Mesendoderm (in vitro differentiated cells): ENCODE results near the gene ITGB7.

Experiments used
- DNase-seq: peaks from one replicate; pipeline ENCODE4 v3.0.0; 2013
- H2AK5ac ChIP-seq: 2 replicates; pipeline ENCODE4 v1.6.1; 2013; ENCODE audit warnings: low read length, inconsistent platforms
- H2BK120ac ChIP-seq: 2 replicates; pipeline ENCODE4 v1.6.1; 2013; ENCODE audit warnings: low read depth, mild to moderate bottlenecking, low read length, moderate library complexity, mixed read lengths
- H2BK15ac ChIP-seq: replicated peaks from 2 replicates; pipeline ENCODE4 v1.6.1; 2013; ENCODE audit warnings: low read depth, mild to moderate bottlenecking, moderate library complexity
- H2BK5ac ChIP-seq: 2 replicates; pipeline ENCODE4 v1.6.1; 2013; ENCODE audit warnings: low read length, inconsistent platforms
- H3K18ac ChIP-seq: 2 replicates; pipeline ENCODE4 v1.6.1; 2013; ENCODE audit warnings: mild to moderate bottlenecking, low read length, mixed read lengths
- H3K23ac ChIP-seq: one replicate; pipeline ENCODE4 v1.6.1; 2013; ENCODE audit warnings: low read length
- H3K27ac ChIP-seq: 2 replicates; pipeline ENCODE4 v1.5.1; 2013; ENCODE audit warnings: low read depth, mild to moderate bottlenecking, inconsistent platforms, low read length, moderate library complexity
- H3K27me3 ChIP-seq: 2 replicates; pipeline ENCODE4 v1.6.1; 2013; ENCODE audit warnings: low read length, control low read depth, mild to moderate bottlenecking, inconsistent platforms; ENCODE audit not compliant: insufficient read depth, poor library complexity
- H3K36me3 ChIP-seq: 2 replicates; pipeline ENCODE4 v1.6.1; 2013; ENCODE audit warnings: low read length, inconsistent platforms; ENCODE audit not compliant: control insufficient read depth, insufficient read depth
- H3K4ac ChIP-seq: one replicate; pipeline ENCODE4 v1.6.1; 2013; ENCODE audit warnings: low read depth, mild to moderate bottlenecking, low read length, moderate library complexity
- H3K4me1 ChIP-seq: 2 replicates; pipeline ENCODE4 v1.6.1; 2013; ENCODE audit warnings: low read depth, low read length, inconsistent platforms; ENCODE audit not compliant: control insufficient read depth
- H3K4me2 ChIP-seq: 2 replicates; pipeline ENCODE4 v1.6.1; 2013; ENCODE audit warnings: low read length
- H3K4me3 ChIP-seq: 2 replicates; pipeline ENCODE4 v1.5.1; 2013; ENCODE audit warnings: mild to moderate bottlenecking, low read length
- H3K56ac ChIP-seq: one replicate; pipeline ENCODE4 v1.6.1; 2013; ENCODE audit warnings: low read length
- H3K79me1 ChIP-seq: 2 replicates; pipeline ENCODE4 v1.6.1; 2013; ENCODE audit warnings: low read length, inconsistent platforms
- H3K79me2 ChIP-seq: 2 replicates; pipeline ENCODE4 v1.6.1; 2013; ENCODE audit warnings: mild to moderate bottlenecking, low read length; ENCODE audit not compliant: control insufficient read depth, insufficient read depth
- H3K9ac ChIP-seq: 2 replicates; pipeline ENCODE4 v1.6.1; 2013; ENCODE audit warnings: low read length, inconsistent platforms
- H4K5ac ChIP-seq: one replicate; pipeline ENCODE4 v1.6.1; 2013; ENCODE audit warnings: low read length
- H4K8ac ChIP-seq: one replicate; pipeline ENCODE4 v1.6.1; 2013; ENCODE audit warnings: low read depth, mild to moderate bottlenecking, control low read depth, low read length, moderate library complexity
- WGBS: extraction: QIAGEN DNeasy Blood & Tissue Kit; methylation state at CpG from one replicate; pipeline ENCODE4 v1.1.7; 2013; ENCODE audit warnings: low lambda C conversion rate, missing lambda C conversion rate; ENCODE audit not compliant: insufficient coverage; ENCODE audit errors: extremely low coverage; 5-methylcytosine and 5-hydroxymethylcytosine counted together

Gene ITGB7

DNA sequence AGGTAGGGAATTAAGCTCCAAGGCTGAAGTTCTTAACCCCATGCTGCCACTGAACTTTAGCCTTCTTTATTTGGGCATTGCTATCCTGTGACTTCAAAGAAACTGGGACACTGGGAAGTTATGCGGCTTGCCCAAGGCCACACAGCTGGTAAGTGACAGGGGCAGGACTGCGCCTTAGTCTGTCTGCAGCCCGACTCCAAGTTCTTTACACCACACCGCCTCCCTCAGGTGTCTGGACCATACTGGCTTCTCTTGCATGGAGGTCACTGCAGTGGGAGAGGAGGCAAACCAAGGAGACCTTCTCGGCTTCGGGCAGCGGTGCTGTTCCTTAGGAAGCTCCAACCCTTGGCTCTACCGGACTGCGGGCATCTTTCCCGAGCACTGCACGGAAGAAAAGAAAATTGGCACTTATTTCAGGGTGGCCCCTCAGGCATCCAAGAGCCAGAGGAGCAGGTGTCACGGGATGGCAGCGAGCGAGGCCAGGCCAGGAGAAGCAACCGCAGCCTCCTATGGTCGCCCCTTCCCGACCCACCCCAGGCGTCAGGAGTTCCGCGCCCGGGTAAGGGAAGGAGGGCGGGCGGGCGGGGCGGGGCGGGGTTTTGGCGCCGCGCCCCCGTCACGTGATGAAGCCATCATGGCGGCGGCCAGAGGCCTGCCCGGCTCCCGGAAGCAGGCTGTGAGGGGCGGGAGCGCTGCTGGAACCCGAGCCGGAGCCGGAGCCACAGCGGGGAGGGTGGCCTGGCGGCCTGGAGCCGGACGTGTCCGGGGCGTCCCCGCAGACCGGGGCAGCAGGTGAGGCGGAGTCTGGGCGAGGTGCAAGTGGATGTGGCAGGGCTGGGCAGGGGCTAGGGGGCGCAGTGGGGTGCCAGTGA, 44.7 kb upstream of the ITGB7 start:
- peaks cover 11% of the 10 kb centered on the region for H3K79me1 ChIP-seq
- H2BK5ac ChIP-seq = peak overlapping the region; percentile 55
- H3K36me3 ChIP-seq = peaks cover 1% of the 10 kb centered on the region
- H2BK15ac ChIP-seq = no peak overlapping the region
- peak overlapping the region; percentile 57 for H3K27ac ChIP-seq
- H3K4me2 ChIP-seq = peak overlapping the region; percentile 92
- H3K56ac ChIP-seq = peak overlapping the region; percentile 88
- H3K23ac ChIP-seq = no peak overlapping the region
- H3K27me3 ChIP-seq = no peaks in the 10 kb centered on the region
- no peak overlapping the region for H2AK5ac ChIP-seq
- peak; percentile 94 for DNase-seq
- WGBS = no CpG with 5 or more reads among the region's 51 CpGs
- H3K79me2 ChIP-seq = no peaks in the 10 kb centered on the region
- no peak overlapping the region for H4K5ac ChIP-seq
- H3K4me3 ChIP-seq = peak overlapping the region; percentile 91
- H3K9ac ChIP-seq = peak overlapping the region; percentile 93
- no peak overlapping the region for H2BK120ac ChIP-seq
- H4K8ac ChIP-seq = no peak overlapping the region
- H3K4ac ChIP-seq = peak overlapping the region; percentile 41
- peak overlapping the region; percentile 75 for H3K18ac ChIP-seq
- H3K4me1 ChIP-seq = no peaks in the 10 kb centered on the region

DNA sequence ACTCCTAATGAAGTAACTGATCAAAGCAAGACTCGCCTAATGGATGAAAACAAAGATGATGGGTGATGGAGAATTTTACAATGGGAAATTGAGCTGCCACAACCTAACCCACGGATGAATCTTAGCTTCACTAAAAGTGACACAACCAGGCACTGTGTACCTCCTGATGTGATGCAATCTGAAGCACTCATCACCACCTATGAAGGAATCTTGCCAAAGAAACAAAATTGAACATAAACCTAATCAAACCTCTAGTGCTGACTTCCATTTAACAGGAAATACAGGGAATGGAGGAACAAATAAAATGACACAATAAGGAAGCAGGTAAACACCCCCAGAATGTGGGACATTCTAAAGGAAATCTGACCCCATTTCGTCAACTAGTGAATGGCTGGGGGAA, 38.2 kb upstream of the ITGB7 start:
- no peak overlapping the region for H3K56ac ChIP-seq
- no peak overlapping the region for H2BK5ac ChIP-seq
- no CpG with 5 or more reads among the region's 3 CpGs for WGBS

DNA sequence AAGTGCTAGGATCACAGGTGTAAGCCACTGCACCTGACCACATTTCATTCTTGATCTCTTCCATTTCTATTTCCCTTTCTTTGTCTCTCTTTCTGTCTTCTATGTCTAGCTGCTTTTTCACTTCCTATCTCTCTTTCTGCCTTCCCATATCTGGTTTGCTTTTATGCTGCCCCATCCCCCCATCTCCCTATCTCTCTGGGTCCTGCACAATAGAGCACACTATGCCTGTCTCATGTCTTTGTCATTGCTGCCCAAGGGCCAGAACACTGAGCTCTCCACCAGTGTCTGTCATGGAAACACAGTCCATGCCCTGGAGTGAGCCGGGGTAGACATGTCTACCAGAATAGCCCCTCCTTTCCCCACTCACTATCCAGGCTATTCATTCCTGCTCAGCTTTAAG, 37.3 kb upstream of the ITGB7 start:
- no peak overlapping the region for H3K9ac ChIP-seq
- H3K4me3 ChIP-seq = no peak overlapping the region
- no peak overlapping the region for H3K4ac ChIP-seq
- H3K4me2 ChIP-seq = no peak overlapping the region
- H3K27me3 ChIP-seq = no peaks in the 10 kb centered on the region
- H3K18ac ChIP-seq = no peak overlapping the region
- no peak overlapping the region for H2AK5ac ChIP-seq
- no peak overlapping the region for H3K23ac ChIP-seq
- H2BK5ac ChIP-seq = no peak overlapping the region
- no peak overlapping the region for H3K27ac ChIP-seq
- H4K5ac ChIP-seq = no peak overlapping the region
- no peak overlapping the region for H2BK15ac ChIP-seq
- H4K8ac ChIP-seq = no peak overlapping the region
- H3K36me3 ChIP-seq = no peaks in the 10 kb centered on the region
- DNase-seq = no peak
- H3K4me1 ChIP-seq = peaks cover 2% of the 10 kb centered on the region
- no CpG with 5 or more reads among the region's 1 CpG for WGBS
- H3K79me2 ChIP-seq = no peaks in the 10 kb centered on the region
- no peak overlapping the region for H2BK120ac ChIP-seq
- no peaks in the 10 kb centered on the region for H3K79me1 ChIP-seq
- H3K56ac ChIP-seq = no peak overlapping the region

More for the DNA sequence above, 38.2 kb upstream of the ITGB7 start:
- Histone ChIP-seq H3K79me1 (no peaks in the 10 kb centered on the region), H2BK120ac (no peak overlapping the region), H3K27ac (no peak overlapping the region), H3K4me2 (no peak overlapping the region), H3K18ac (no peak overlapping the region), H3K4ac (no peak overlapping the region), H3K27me3 (no peaks in the 10 kb centered on the region), H3K4me3 (no peak overlapping the region), H4K5ac (no peak overlapping the region), H3K4me1 (peaks cover 2% of the 10 kb centered on the region), H3K9ac (no peak overlapping the region), H3K79me2 (no peaks in the 10 kb centered on the region), H3K23ac (no peak overlapping the region), H4K8ac (no peak overlapping the region), H3K36me3 (no peaks in the 10 kb centered on the region), H2AK5ac (no peak overlapping the region), H2BK15ac (no peak overlapping the region)
- no peak for DNase-seq

- Histone ChIP-seq H3K27me3 (no peaks in the 10 kb centered on the region), H2BK5ac (no peak overlapping the region), H2BK120ac (no peak overlapping the region), H3K4me1 (peaks cover 2% of the 10 kb centered on the region), H3K4me2 (no peak overlapping the region), H3K79me1 (no peaks in the 10 kb centered on the region), H3K79me2 (no peaks in the 10 kb centered on the region), H3K27ac (no peak overlapping the region), H3K4ac (no peak overlapping the region), H3K18ac (no peak overlapping the region), H4K5ac (no peak overlapping the region), H4K8ac (no peak overlapping the region), H3K56ac (peak overlapping the region; percentile 67), H3K36me3 (no peaks in the 10 kb centered on the region), H3K4me3 (no peak overlapping the region), H2AK5ac (no peak overlapping the region), H3K23ac (no peak overlapping the region), H3K9ac (no peak overlapping the region), H2BK15ac (no peak overlapping the region)
- whole genome bisulfite sequencing = no CpG with 5 or more reads among the region's 11 CpGs
- peak; percentile 45 for DNase-seq
Observed at GRCh38 chr12:53241623-53242412, 34.8 kb upstream of the ITGB7 start.

DNA sequence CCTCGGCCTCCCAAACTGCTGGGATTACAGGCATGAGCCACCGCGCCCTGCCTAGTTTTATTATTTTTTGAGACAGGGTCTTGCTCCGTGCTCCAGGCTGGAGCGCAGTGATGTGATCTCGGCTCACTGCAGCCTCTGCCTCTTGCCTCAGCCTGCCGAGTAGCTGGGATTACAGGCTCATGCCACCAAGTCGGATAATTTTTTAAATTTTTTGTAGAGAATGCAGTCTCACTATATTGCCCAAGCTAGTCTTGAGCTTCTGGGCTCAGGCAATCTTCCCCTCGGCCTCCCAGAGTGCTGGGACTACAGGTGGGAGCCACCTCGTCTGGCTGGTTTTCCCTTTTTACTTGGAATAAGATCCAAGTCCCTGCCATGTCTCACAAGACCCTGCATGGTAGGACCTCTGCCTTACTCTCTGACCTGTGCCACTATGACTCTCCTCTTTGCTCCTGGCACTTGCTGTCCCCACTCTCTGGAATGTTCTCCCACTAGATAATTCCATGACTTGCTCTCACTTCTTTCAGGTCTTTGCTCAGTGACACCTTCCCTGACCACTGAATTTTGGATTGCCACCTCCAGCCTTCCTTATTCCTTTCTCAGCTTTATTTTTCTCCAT, 32.7 kb upstream of the ITGB7 start:
- no peaks in the 10 kb centered on the region for H3K79me1 ChIP-seq
- no peak for DNase-seq

More for the DNA sequence above, 32.7 kb upstream of the ITGB7 start:
- H3K27me3 ChIP-seq = no peaks in the 10 kb centered on the region
- H4K8ac ChIP-seq = no peak overlapping the region
- no peak overlapping the region for H3K9ac ChIP-seq
- peaks cover 18% of the 10 kb centered on the region for H3K4me1 ChIP-seq
- H3K18ac ChIP-seq = no peak overlapping the region
- H2BK5ac ChIP-seq = no peak overlapping the region
- H3K4me2 ChIP-seq = no peak overlapping the region
- no peak overlapping the region for H2BK15ac ChIP-seq
- H3K36me3 ChIP-seq = no peaks in the 10 kb centered on the region
- H2AK5ac ChIP-seq = no peak overlapping the region
- H4K5ac ChIP-seq = no peak overlapping the region
- no peaks in the 10 kb centered on the region for H3K79me2 ChIP-seq
- H3K4ac ChIP-seq = no peak overlapping the region
- H2BK120ac ChIP-seq = no peak overlapping the region
- no CpG with 5 or more reads among the region's 10 CpGs for WGBS
- no peak overlapping the region for H3K23ac ChIP-seq
- H3K56ac ChIP-seq = no peak overlapping the region
- no peak overlapping the region for H3K4me3 ChIP-seq
- no peak overlapping the region for H3K27ac ChIP-seq
